ENCODE results near the gene WWOX.
A peak's percentile ranks its signal among the peaks of the same experiment; 100 is the strongest.

The WWOX gene

DNA sequence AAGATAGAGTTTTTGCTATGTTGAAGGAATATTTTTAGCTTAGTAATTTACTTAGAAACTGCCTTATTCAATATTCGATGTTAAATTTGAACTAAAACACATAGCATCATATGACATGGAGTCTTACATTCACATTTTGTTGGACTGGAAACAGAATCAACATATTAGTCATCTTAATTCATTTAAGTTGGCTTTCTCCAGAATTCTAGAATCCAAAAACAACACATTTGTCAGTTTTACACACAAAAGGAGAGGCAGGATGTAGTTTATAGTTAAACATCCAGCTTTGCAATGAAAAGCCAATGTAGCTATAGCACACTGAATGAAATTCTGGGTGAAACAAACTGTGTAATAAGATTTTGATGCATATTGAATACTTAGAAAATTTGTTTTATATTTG lies 43.3 kb downstream of the WWOX start (continued):
- TF ChIP-seq, protein P1, sequence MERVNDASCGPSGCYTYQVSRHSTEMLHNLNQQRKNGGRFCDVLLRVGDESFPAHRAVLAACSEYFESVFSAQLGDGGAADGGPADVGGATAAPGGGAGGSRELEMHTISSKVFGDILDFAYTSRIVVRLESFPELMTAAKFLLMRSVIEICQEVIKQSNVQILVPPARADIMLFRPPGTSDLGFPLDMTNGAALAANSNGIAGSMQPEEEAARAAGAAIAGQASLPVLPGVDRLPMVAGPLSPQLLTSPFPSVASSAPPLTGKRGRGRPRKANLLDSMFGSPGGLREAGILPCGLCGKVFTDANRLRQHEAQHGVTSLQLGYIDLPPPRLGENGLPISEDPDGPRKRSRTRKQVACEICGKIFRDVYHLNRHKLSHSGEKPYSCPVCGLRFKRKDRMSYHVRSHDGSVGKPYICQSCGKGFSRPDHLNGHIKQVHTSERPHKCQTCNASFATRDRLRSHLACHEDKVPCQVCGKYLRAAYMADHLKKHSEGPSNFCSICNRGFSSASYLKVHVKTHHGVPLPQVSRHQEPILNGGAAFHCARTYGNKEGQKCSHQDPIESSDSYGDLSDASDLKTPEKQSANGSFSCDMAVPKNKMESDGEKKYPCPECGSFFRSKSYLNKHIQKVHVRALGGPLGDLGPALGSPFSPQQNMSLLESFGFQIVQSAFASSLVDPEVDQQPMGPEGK (CRISPR knock-in tag; IDR thresholded peaks at IDR 0.05; ENCODE audit: borderline replicate concordance) = no peak
- TF ChIP-seq ARNTL (CRISPR knock-in tag; IDR thresholded peaks at IDR 0.05; ENCODE audit: borderline replicate concordance, low read depth) = no peak
- peak; percentile 91 for TF ChIP-seq ISL1 (CRISPR knock-in tag; IDR thresholded peaks at IDR 0.05)
- TF ChIP-seq, protein P2, sequence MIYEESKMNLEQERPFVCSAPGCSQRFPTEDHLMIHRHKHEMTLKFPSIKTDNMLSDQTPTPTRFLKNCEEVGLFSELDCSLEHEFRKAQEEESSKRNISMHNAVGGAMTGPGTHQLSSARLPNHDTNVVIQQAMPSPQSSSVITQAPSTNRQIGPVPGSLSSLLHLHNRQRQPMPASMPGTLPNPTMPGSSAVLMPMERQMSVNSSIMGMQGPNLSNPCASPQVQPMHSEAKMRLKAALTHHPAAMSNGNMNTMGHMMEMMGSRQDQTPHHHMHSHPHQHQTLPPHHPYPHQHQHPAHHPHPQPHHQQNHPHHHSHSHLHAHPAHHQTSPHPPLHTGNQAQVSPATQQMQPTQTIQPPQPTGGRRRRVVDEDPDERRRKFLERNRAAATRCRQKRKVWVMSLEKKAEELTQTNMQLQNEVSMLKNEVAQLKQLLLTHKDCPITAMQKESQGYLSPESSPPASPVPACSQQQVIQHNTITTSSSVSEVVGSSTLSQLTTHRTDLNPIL (CRISPR knock-in tag; IDR thresholded peaks at IDR 0.05; ENCODE audit: low read depth) = no peak
- 0 out of 2 replicates have a peak, but pooled peaks have one; percentile 54 for TF ChIP-seq RARB (CRISPR knock-in tag; IDR thresholded peaks at IDR 0.05)
- TF ChIP-seq TOX (CRISPR knock-in tag; IDR thresholded peaks at IDR 0.05; ENCODE audit: borderline replicate concordance) = no peak
- TF ChIP-seq CSDC2 (CRISPR knock-in tag; IDR thresholded peaks at IDR 0.05) = no peak
- no peak for TF ChIP-seq BACH2 (CRISPR knock-in tag; IDR thresholded peaks at IDR 0.05; ENCODE audit: borderline replicate concordance)
- TF ChIP-seq, protein P3, sequence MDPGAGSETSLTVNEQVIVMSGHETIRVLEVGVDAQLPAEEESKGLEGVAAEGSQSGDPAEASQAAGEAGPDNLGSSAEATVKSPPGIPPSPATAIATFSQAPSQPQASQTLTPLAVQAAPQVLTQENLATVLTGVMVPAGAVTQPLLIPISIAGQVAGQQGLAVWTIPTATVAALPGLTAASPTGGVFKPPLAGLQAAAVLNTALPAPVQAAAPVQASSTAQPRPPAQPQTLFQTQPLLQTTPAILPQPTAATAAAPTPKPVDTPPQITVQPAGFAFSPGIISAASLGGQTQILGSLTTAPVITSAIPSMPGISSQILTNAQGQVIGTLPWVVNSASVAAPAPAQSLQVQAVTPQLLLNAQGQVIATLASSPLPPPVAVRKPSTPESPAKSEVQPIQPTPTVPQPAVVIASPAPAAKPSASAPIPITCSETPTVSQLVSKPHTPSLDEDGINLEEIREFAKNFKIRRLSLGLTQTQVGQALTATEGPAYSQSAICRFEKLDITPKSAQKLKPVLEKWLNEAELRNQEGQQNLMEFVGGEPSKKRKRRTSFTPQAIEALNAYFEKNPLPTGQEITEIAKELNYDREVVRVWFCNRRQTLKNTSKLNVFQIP (CRISPR knock-in tag; IDR thresholded peaks at IDR 0.05; ENCODE audit: borderline replicate concordance, low read depth) = no peak

DNA sequence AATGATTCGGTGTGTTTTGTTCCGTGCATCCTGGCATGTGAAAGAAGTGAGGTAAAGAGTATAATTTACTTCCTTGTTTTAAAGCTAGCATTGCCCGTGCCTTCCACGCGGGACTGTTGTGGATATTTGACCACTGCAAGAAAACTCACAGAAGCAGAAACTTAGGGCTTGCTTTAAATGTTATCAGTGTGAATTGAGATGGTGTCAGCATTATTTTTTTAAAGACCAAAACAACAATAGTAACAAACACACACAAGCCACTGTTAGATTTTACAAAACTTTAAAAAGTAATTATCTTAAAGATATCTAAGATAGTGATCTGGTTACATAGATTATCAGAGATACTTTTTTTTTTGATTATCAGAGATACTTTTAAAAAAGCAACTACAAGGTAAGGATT lies 47.4 kb downstream of the WWOX start:
- TF ChIP-seq, protein P4, sequence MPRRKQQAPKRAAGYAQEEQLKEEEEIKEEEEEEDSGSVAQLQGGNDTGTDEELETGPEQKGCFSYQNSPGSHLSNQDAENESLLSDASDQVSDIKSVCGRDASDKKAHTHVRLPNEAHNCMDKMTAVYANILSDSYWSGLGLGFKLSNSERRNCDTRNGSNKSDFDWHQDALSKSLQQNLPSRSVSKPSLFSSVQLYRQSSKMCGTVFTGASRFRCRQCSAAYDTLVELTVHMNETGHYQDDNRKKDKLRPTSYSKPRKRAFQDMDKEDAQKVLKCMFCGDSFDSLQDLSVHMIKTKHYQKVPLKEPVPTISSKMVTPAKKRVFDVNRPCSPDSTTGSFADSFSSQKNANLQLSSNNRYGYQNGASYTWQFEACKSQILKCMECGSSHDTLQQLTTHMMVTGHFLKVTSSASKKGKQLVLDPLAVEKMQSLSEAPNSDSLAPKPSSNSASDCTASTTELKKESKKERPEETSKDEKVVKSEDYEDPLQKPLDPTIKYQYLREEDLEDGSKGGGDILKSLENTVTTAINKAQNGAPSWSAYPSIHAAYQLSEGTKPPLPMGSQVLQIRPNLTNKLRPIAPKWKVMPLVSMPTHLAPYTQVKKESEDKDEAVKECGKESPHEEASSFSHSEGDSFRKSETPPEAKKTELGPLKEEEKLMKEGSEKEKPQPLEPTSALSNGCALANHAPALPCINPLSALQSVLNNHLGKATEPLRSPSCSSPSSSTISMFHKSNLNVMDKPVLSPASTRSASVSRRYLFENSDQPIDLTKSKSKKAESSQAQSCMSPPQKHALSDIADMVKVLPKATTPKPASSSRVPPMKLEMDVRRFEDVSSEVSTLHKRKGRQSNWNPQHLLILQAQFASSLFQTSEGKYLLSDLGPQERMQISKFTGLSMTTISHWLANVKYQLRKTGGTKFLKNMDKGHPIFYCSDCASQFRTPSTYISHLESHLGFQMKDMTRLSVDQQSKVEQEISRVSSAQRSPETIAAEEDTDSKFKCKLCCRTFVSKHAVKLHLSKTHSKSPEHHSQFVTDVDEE (CRISPR knock-in tag; IDR thresholded peaks at IDR 0.05) = no peak
- TF ChIP-seq OSR1 (CRISPR knock-in tag; IDR thresholded peaks at IDR 0.05) (no peak), RARB (CRISPR knock-in tag; IDR thresholded peaks at IDR 0.05) (no peak), ISL1 (CRISPR knock-in tag; IDR thresholded peaks at IDR 0.05) (no peak), CSDC2 (CRISPR knock-in tag; IDR thresholded peaks at IDR 0.05) (no peak), ZFP30 (CRISPR knock-in tag; IDR thresholded peaks at IDR 0.05) (no peak), ARNTL (CRISPR knock-in tag; IDR thresholded peaks at IDR 0.05; ENCODE audit: borderline replicate concordance, low read depth) (no peak)
- TF ChIP-seq, protein P1 (CRISPR knock-in tag; IDR thresholded peaks at IDR 0.05; ENCODE audit: borderline replicate concordance) = no peak
- TF ChIP-seq, protein P3 (CRISPR knock-in tag; IDR thresholded peaks at IDR 0.05; ENCODE audit: borderline replicate concordance, low read depth) = no peak
- no peak for ATAC-seq

DNA sequence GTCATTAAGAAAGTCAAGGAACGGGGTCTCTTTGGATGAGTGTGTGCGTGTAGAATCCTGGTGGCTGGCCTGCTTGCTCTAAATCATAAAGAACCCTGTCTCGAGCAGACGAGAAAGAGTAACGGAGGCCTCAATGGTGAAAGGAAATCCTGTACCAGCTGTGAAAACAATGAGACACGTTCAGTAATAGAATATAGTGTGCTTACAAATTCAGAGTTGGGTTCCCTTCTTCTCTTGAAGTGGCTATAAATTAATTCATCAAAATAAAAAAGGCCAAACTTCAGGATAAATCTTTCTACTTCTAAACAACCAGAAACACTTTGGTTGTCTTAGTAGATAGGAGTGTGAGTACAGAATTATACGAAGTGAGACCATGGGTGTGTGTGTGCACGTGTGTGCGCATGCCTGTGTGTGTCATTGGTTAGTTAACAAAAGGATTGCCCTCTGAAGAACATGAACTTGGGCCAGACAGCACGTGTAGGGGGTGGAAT lies 48.5 kb downstream of the WWOX start:
- no peak for ATAC-seq
- TF ChIP-seq OSR1 (CRISPR knock-in tag; IDR thresholded peaks at IDR 0.05) = no peak

DNA sequence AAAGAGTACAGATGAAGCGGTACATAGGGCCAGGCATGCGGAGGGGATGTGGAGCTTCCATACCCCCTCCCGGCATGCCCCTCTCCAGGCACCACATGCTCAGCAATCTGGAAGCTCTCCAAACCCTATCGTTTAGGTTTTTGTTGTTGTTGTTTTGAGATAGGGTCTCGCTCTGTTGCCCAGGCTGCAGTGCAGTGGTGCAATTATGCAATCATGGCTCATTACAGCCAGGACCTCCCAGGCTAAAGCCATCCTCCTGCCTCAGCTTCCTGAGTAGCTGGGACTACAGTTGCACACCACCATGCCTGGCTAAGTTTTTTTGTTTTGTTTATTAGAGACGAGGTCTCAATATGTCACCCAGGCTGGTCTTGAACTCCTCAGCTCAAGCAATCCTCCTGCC lies 50.8 kb downstream of the WWOX start:
- ATAC-seq = no peak
- TF ChIP-seq ZNF565 (CRISPR knock-in tag; conservative IDR thresholded peaks at IDR 0.05; ENCODE audit: low read depth) (no peak), ZNF8 (CRISPR knock-in tag; IDR thresholded peaks at IDR 0.05) (no peak), ZC3H10 (CRISPR knock-in tag; IDR thresholded peaks at IDR 0.05) (no peak), ZFP30 (CRISPR knock-in tag; IDR thresholded peaks at IDR 0.05) (no peak), ESRRG (CRISPR knock-in tag; IDR thresholded peaks at IDR 0.05) (no peak), ISL1 (CRISPR knock-in tag; IDR thresholded peaks at IDR 0.05) (no peak), CSDC2 (CRISPR knock-in tag; IDR thresholded peaks at IDR 0.05) (no peak)
- TF ChIP-seq, protein P5, sequence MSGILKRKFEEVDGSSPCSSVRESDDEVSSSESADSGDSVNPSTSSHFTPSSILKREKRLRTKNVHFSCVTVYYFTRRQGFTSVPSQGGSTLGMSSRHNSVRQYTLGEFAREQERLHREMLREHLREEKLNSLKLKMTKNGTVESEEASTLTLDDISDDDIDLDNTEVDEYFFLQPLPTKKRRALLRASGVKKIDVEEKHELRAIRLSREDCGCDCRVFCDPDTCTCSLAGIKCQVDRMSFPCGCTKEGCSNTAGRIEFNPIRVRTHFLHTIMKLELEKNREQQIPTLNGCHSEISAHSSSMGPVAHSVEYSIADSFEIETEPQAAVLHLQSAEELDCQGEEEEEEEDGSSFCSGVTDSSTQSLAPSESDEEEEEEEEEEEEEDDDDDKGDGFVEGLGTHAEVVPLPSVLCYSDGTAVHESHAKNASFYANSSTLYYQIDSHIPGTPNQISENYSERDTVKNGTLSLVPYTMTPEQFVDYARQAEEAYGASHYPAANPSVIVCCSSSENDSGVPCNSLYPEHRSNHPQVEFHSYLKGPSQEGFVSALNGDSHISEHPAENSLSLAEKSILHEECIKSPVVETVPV (CRISPR knock-in tag; IDR thresholded peaks at IDR 0.05) = no peak
- TF ChIP-seq, protein P3 (CRISPR knock-in tag; IDR thresholded peaks at IDR 0.05; ENCODE audit: borderline replicate concordance, low read depth) = no peak
- TF ChIP-seq, protein P1 (CRISPR knock-in tag; IDR thresholded peaks at IDR 0.05; ENCODE audit: borderline replicate concordance) = no peak

Measured in SK-N-SH treated with all-trans-retinoic acid at 6 μM for 48 hours (cell line).